ENCODE results near the gene STAM2.

DNA sequence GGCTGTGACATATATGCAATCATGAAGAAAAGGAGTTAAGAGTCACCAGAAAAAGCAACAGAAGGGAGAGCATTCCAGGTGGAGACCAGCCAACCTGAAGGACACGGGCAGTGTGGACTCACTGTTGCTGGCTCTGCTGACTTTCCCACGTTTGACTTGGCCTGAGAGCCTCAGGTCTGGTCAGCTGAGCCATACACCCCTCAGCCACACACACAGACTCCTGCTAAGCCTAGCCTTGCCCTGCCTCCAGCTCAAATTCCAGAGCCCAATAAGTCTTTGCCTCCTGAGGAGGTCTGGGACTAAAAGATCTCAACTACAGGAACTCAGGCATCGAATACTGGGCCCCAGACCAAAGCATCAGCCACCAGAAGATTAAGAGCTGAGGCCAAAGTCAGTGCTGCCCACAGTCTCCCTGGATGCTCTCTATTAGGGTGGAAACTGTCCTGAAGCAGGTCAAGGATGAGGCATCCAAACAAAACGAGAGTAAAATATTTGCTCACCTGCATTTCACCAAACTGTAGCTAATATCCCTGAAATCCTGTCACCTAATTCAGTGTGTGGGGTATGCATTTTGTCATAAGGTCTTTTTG, 100.0 kb downstream of the STAM2 start:
- TF ChIP-seq, protein P1, sequence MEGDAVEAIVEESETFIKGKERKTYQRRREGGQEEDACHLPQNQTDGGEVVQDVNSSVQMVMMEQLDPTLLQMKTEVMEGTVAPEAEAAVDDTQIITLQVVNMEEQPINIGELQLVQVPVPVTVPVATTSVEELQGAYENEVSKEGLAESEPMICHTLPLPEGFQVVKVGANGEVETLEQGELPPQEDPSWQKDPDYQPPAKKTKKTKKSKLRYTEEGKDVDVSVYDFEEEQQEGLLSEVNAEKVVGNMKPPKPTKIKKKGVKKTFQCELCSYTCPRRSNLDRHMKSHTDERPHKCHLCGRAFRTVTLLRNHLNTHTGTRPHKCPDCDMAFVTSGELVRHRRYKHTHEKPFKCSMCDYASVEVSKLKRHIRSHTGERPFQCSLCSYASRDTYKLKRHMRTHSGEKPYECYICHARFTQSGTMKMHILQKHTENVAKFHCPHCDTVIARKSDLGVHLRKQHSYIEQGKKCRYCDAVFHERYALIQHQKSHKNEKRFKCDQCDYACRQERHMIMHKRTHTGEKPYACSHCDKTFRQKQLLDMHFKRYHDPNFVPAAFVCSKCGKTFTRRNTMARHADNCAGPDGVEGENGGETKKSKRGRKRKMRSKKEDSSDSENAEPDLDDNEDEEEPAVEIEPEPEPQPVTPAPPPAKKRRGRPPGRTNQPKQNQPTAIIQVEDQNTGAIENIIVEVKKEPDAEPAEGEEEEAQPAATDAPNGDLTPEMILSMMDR (IDR thresholded peaks at IDR 0.05) = no peak
- no peak for TF ChIP-seq POLR2A (IDR thresholded peaks at IDR 0.05)

Measured in esophagus squamous epithelium (tissue), 4 donors.